ELR (cell line): ENCODE data around the gene INAFM2.
A peak's percentile ranks its signal among the peaks of the same experiment; 100 is the strongest.

ENCODE experiments used
- DNase-seq: peaks from one replicate; pipeline ENCODE4 v3.0.0-alpha.2; 2015; ENCODE audit warnings: low read depth

The INAFM2 gene

DNA sequence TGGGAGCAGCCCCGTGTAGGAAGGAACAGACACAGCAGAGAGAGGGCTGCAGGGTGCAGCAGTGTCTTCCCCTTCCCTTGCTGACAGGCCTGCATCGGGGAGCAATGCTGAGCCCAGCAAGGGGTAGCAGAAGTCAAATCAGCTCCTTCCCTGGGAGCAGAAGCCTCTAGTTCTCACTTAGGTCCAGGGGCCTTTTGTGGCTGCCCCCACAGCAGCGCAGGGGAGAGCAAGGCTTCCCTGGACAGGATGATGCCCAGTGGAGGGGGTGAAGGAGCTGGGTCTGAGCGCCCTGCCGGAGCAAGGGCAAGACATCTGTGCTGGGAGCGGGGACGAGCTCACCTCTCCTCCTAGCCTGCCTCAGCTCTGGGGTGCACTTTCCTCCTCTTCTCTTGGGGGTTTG, 16.6 kb upstream of the INAFM2 start:
- no peak for DNase-seq

DNA sequence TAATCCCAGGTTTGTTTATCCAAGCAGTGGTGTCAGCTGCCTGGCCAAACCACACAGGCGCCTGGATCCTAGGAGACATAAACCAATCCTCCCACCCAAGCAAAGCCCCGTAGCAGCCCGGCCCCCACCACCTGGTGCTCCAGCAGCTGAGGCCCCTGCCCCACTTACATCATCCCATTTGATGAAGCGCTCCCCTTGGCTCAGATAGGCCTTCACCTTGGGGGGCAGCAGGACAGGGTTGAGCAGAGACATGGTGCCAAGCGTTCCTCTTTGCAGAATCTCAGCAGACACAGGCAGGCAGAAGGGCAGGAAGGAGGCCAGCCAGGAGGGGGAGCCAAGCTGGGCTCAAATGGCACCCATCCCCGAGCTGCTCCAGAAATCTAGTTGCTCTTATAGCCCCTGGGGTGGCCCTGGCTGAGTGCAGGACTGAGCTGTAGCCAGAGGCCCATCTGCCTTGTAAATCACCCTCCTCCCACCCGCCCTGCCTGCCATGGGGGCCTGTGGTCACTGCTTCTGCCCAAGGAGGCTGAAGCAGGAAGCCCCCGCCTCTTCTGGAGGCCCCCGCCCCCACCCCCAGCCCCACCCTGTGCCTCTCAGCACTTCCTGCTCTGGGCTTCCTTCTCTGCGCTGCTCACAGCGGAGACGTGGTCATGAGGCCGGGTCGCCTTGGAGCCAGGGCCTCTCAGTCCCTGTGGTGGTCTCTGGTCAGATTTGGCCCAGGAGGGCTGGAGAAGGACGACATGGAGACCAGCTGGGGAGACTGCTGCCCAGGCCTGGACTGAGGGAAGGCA, 15.9 kb upstream of the INAFM2 start, which contains the start of gene PLCB2:
Gene PLCB2, minus strand, starts transcription at position 515 of the 791 bp plus-strand sequence. Its CDS starts 263 bp downstream, at position 252.
- no peak for DNase-seq

- no peak for DNase-seq
Measured at GRCh38 chr15:40309344-40309862, 14.1 kb upstream of the INAFM2 start.

DNA sequence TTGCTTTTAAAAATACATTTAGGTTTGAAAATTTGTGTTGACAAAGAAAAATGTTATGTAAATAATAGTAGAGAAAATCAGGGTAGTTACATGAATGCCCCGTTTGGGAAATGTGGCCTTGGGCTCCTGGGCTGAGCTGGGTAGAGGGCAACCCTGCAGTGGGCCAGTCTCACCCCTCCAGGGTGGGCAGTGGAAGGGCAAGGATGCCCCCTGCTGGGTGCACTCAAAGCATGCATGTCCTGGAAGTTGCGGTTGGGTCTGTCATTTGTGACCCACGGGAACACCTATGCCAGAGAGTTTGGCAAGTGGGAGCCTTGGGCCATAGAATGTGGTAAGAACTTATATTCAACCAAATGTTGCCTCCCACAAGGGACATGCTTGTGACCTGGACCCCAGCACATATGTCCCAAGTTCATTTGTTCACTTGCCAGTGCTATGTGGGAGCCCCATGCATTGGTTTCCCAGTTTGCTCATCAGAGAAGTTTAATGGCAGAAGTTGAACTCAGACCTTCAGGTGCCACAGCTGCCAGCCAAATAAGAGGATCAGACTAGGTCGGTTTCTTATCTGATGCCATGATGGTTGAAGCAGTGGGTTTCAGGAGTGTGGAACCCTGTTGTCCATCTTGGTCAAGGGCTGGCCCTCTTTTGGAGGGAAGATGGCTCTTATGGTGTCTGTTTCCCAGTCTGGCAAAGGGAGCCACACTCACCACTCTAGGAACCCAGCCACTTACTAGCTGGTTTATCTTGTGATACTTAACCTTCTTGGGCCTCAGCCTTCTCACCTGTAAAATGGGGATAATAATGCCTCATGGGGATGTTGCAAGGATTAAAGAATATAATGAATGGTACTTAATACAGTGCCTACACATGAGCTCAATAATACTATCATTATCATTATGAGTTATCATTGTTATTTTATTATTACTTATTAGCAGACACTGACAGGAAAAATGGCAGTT, 13.2 kb upstream of the INAFM2 start:
- peak; percentile 47 for DNase-seq

DNA sequence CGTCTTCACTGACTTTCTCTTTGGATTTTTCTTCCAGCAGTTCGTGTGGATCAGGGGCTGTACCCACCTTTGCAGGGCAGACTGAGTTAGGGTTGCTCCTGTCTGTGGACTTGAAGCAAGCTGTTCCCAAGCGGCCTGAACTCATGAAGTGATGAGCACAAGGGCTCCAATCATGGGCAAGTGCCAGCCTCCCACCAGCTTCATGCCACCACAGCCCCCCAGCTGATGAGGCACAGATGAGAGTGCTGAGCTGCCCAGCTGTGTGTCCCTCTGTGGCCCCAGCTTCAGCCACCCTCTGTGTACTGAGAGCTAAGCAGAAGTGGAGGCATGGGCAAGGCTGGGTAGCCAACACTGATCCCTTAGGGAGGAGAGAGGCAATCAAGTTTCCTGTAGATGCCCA, 12.5 kb upstream of the INAFM2 start:
- no peak for DNase-seq

- no peak for DNase-seq
Measured at GRCh38 chr15:40312370-40313158, 10.9 kb upstream of the INAFM2 start.

GRCh38 chr15:40313531-40314398, 9.7 kb upstream of the INAFM2 start:
- no peak for DNase-seq

DNA sequence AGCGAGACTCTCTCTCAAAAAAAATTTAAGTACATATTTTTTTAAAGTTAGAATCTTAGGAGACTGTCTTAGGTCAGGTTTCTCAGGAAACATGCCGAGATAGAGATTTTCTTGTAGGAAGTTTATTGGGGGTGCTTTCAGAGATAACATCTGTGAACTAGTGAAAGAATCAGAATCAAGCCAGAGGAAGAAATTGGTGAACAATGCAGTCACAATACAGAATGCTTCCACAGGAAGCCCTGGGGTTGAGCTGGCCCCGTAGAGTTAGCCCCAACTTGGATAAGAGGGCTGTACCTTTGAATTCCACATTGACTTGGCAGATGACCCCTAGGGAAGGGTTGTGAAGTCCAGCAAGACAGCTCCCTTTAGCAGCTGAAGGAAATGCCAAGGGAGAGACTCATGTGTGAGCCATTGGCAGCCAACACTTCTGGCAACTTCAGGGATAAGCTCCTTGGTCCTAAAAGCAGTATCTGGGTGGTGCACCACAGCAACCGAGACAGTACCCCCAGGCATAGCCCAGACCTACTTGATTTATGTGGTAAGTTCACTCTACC, 8.7 kb upstream of the INAFM2 start:
- DNase-seq = peak; percentile 87

DNA sequence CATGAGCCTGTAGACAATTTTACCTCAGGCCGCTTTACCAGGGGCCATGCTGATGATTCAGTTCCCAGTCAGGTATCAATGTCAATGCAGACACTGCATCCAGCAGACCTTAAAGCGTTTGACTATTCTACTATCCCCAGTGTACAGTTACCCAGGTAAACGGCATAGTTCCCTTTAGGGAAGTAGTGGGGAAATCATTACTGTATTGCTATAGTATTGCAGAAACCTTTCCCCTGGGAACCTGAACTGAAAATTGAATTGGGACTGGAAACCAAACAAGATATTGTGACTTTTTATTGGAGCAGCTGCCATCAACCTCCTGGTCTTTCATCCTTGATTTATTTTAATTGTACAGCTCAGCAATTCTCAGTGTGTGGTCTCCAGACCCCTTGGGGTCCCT, 6.6 kb upstream of the INAFM2 start:
- DNase-seq = no peak

- no peak for DNase-seq
Measured at GRCh38 chr15:40317580-40317979, 5.9 kb upstream of the INAFM2 start.

DNA sequence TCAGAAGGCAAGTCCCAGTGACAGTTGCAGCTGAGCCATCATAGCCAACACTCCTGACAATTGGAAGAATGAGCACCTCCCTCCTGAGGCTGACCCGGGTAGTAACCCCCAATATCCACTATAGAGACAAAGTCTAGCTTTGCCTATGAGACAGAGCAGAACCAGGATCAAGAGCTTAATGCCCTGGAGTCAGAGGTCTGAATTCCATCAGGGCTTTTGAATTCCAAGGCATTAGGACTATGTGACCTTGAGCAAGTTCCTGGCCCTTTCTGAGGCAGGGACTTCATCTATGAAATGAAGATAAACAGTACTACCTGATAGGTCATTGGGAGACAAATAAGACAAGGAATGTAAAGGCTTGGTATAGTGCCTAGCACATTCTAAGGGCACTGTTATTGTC, 3.1 kb upstream of the INAFM2 start:
- DNase-seq = no peak

GRCh38 chr15:40320931-40321371, 2.5 kb upstream of the INAFM2 start:
- peak; percentile 79 for DNase-seq

DNA sequence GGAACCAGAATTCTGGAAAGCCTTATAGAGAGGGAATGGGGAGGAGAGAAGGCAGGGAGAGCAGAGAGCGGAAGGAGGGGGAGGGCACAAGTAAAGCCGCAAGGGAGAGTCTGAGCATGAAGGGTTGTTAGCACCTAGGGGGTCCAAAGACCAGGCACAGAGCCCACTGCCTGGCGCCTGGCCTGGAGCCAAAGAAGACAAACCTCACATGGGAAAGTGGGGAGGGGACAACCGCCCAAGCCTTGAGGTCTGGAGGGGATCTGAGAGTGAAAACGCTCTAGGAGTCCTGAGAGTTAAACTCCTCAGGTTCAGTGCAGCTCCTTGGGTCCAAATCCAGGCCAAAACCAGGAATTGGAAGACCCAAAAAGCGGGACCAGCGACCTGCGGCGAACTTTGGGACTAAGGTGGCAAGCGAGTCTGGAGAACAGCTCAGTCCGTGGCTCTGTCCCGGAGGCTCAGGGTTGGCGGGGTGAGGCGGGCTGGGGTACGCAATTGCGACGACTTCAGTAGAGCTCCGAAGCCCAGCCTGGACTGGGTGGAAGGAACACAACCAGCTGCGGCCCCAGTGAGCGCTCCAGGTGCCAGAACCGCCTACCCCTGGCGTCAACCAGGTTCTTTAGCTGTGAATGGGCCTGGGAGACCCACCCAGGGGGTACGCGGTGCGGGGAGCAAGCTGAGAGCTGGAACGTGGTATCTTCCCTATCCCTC, 807 bp upstream of the INAFM2 start:
- DNase-seq = no peak

DNA sequence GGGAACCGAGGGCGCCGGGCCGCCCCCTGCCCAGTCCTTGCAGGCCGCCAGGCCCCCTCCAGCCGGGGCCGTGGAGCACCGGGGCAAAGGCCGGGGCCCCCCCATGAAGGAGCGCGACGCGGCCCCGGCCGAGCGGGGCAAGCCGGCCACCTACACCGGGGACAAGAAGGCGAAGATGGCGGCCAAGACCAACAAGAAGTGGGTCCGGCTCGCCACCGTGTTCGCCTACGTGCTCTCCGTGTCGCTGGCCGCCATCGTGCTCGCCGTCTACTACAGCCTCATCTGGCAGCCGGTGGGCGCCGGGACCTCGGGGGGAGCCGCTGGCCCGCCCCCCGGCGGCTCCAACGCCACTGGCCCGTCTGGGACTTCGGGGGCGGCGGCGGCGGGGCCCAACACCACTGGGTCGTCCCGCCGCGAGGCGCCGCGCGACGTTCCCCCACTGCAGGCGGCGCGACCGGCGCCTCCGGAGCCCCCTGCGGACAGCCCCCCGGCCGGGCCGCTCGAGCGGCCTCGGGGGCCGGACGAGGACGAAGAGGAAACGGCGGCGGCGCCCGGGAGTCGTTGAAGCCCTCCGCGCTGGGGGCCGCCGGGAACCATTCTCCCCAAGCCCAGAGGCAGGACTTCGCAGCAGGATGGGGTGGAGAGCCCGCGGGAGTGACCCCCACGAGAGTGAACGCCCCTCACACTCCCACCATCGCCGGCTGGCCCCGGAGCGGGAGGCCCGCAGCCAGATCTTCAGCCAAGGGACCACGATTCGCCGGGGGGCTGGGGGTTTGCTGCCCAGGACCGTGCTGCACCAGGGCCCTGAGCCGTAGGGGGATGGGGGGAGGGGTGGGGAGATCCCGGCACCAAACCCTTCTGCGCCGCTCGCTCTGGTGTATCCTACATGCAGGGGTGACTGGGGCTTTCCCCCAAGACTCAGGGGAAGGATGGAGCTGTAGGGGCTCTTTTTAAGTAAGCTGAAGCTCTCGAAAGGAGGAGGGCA, 753 bp downstream of the INAFM2 start:
- no peak for DNase-seq

DNA sequence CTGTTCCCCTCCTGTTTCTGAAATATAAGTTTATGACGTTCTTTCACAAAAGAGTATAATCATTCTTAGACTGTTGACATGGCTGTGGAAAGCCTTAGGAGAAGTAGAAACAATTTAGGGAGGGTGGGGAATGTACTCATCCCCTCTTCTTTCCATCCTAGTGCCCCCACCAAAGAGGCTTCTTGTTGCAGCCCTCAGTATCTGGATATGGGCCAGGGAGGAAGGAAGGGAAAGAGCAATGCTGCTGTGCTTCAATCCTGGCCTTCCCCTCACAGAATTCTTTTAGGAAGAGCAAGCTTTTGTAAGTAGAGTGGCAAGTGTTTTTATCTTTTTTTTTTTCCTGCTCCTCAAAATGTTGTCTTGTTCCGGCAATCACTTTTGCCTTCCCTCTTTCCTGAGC, 1.7 kb downstream of the INAFM2 start:
- no peak for DNase-seq

- DNase-seq = no peak
Measured at GRCh38 chr15:40325700-40326099, 2.2 kb downstream of the INAFM2 start.

DNA sequence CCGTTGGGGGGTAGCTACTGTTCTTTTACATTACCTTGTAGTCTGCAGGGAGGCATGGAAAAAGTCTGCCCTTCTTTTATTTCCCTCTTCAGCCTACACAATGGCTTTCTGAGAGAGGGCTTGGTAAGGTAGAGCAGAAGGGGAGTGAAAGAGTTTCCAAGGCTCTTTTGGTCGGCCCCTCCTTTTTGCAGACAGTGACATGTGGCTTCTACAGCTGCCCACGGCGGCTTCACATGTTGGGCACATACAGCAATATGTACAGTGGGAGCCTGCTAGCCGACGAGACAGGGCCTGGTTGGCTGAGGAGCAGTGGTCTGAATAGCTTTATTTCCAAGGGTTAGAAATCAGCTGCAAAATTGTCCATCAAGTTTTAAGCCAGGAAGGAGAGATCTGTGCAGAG, 4.0 kb downstream of the INAFM2 start:
- DNase-seq = no peak

- DNase-seq = no peak
Measured at GRCh38 chr15:40328176-40328575, 4.7 kb downstream of the INAFM2 start.

DNA sequence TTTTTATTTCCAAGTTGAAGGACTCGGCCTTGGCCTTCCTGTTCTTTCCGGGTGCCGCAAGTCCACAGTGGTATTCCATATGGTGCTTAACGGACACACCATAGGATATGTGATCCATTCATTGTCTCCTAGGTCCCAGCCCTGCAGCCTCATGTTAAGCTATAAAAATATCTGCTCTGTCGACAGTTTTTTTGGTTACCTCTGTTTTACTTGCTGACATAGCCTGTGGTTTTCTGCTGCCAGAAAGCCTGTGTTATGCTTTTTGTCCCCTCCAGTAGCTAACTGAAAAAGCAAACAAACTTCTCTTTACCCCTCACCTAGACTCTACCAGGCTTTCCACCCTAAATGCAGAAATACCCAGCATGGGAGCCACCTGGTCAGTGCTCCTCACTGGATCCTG, 5.3 kb downstream of the INAFM2 start:
- no peak for DNase-seq
